GM18858 (cell line): ENCODE measurements around the gene UBE3C.
"Not testable (repeated sequence)": the region's sequence is repeated elsewhere in the genome, so short reads cannot be mapped to it uniquely, and the experiment has no call there.

Experiments used
- ATAC-seq: cut with Tn5 transposase; IDR thresholded peaks from one replicate; pipeline ENCODE4 v1.9.1; 2021; ENCODE audit not compliant: unreplicated experiment

Gene UBE3C

DNA sequence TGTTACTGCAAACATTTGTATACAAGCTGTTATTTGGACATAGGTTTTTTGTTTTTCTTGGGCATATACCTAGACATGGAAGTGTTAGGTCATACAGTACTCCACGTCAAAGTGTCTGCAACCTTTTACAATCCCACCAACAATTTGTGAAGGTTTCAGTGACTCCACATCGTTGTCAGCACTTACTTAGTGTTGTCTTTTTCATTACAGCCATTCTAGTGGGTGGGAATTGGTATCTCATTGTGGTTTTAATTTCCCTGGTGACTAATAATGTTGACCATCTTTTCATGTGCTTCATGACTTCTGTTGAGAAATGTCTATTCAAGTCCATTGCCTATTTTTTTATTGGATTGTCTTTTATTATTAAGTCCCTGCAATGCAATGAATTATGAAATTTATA, 95.0 kb downstream of the UBE3C start:
- no peak for ATAC-seq

DNA sequence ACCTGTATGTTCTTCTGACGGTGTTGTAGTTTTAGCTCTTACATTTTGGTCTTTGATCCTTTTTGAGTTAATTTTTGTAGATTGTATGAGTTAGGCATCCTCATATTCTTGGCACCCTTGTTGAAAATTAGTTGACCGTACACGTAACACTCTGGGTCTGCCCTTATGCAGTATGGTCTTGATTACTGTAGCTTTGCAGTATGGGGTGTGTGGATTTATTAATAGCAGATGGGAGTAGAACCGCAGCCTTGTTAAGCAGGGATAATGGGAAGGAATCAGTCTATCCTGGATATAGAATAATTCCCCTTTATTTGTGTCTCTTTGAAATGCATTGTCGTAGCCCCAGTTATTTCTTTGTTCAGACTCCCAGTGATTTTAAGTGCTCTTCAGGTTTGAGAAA, 95.5 kb downstream of the UBE3C start:
- ATAC-seq, result no peak

DNA sequence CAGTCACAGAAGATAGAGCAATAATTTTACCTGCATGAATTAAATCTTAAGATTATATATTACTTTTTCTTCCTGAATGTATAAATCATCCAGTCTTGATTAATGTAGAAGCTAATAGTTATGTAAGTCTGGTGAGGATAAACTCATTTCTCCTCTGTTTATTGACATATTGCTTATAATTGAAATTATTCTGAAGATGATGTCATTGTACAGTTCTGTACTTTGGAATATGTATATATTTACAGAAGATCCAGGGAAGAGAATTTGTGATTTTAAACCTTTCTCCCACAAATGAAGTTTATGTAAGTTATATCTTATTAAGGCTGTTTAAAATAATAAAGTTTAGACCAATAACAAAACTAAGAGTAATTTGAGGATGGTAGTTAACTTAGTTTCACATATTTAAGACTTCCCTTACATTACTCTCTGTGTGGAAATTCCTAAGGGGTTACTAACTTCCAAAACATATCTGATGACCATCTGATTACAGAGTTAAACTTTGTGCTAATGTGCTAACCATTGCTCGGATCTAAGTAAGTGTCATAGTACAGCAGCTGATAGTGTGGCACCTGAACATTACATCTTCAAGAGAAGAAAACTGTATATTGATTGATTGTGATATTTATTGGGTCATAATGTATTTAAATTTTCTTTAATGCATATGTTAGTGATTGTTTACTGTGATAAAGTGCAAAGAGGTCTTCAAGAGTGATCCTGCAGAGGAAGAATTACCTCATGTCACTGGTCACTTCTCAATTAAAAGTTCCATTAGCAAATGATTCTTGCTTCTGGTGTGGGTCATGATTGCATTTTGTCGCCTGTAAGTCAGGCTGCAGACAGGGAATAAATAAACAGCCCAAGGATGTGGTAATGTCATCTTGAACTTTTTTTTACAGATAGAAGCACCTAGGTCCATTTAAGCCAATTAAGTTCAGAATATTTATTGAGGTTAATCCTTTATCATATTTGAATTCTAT, 96.9 kb downstream of the UBE3C start:
- ATAC-seq, result no peak

DNA sequence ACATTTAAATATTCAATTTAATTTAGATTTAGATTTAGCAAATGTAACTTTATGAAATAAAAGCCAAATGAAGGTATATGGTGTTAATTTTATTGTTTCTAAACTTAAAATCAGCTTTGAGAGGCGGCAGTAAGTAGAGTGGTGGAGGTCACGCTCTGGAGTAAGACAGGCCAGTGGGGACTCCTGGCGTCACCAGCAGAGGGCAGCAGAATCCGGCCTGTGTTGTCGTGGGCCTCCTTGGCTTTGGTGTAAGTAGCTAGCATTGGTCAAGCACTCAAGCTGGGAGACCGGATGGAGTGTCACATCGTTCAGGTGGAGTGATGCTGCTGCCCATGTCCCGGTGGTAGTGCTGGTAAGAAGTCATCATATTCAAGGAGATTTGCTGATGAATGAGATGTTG, 99.4 kb downstream of the UBE3C start:
- no peak for ATAC-seq

DNA sequence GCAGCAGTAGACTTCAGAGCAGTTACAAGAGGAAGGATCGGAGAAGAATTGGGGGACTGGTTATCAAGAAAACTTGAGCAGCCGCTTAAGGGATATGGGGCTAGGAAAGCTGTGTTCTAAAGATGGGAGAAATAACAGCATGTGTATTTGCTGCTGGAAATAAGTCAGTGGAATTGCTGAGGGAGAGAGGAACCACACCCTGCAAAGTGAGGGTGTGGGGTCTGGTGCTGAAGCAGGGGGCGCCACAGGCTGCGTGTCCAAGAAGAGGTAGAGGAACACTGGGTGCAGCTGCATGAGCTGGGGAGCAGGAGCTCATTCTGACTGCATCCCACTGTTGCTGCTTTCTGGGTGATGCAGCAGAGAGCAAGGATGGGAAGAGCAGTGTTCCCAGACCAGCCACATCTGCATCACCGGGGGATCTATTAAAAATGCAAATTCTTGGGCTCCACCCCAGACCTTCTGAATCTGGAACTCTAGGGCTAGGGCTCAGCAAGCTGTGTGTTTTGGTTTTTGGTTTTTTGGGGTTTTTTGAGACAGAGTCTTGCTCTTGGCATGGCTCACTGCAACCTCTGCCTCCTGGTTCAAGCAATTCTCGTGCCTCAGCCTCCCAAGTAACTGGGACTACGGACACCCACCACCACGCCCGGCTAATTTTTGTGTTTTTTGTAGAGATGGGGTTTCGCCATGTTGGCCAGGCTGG, 101.0 kb downstream of the UBE3C start:
- ATAC-seq, result no peak

DNA sequence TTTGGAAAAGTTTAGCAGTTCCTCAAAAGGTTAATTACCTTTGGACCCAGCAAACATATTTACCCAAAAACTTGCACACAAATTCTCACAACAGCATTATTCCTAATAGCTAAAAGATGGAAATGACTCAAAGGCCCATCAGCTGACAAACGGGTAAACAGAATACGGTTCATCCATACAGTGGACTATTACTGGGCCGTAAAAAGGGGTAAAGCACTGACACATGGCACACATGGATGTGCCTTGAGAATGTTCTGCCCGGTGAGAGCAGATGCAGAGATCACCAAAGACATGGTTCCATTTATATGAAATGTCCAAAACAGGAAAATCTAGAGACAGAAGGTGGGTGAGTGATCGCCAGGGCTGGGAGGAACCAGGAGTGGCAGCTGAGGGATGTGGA, 102.9 kb downstream of the UBE3C start:
- no peak for ATAC-seq

DNA sequence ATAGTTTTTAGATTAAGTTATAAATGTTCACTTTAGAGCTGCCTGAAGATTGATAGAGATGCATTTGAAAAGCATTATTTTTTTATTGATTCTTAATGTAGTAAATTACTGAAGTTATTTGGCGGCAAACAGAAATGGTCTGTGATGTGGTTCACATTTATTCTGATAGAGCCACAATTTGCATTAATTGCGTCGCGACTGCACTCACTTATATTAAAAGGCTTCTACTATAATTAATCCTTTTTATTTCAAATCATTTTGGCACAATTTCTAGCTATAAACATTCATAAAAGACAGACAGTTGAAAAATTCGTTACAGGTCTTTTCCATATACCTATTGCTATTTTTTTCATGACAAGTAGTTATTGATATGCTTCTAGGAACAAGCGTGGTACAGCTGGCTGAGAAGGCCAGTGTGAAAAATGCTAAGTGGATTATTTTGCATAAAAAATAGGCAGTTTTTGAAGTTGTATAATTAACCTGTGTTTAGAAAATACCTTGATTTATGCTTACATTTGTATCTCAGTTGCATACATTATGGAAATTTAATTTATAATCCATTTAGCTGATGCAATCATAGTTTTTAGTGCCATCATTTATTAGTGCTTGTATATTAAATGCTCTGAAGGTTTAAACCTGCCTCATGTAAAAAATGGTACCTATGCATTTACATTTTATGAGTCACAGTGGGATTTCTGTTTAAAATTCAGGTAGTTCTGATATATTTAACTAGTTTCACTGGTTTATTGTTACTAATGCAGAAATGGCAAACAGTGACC, 106.0 kb downstream of the UBE3C start:
- ATAC-seq, result no peak

DNA sequence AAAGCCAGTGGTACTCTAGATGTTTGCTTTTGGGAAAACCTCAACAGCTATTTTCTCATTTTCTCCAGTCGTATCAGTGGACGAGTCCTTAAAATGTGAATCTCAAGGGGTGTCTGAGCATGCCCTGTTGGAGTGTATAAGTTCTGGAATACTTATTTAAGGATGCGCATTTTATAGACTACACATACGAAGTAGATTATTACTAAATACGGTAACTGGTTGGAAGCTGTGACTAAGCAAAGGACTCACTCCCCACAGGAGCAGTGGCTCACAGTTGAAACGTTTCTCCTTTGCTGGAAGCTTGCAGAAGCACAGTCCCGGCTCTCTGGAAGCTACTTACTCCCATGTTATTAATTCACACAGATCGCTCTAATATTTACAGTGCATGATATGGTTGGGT, 107.3 kb downstream of the UBE3C start:
- no peak for ATAC-seq

DNA sequence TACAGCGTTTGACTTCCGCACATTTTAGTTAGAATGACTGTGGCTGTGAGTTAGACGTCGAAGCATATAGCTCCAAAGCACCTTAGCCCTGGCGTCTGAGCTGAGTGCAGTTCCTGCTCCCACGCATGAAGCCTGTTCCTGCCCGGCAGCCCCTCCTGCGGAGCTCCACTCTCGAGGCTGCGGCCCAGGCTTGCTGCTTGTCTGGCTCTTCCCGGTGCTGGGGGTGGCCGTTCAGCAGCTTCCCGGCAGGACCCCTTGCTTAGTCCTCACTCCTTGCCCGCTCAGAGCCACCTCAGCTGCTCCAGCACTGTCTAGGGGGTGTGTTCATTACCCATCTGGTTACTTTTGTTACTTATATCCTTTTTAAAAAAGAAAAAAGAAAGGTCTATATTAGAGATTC, 109.9 kb downstream of the UBE3C start:
- no peak for ATAC-seq

DNA sequence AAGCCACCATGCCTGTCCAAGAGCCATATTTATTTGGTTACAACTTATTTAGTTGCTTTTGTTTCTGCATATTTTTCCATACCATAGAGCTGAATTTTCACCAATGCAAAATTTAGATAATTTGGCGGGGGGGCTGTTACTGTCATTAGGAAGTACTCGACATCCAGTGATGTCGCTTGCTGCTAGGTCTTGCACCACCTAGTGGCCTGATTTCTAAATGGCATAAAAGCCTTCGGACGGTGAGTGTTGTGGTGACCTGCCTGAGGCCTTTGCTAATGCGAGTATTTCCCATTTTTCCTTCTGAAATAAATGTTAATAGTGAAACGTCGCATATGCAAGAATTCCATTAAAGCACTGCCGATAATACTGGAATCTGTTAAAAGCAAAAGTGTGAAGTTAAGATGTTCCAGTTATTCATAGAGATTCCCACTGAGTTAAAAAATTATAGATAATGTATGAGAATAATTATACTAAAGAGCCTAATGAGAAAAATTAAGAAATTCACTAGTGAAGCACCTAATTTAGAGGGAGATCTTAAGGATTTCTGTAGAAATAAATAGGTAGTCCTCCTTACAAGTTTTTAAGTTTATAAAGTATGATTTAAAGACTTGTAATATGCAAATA, 112.0 kb downstream of the UBE3C start:
- peak; percentile 78 for ATAC-seq

DNA sequence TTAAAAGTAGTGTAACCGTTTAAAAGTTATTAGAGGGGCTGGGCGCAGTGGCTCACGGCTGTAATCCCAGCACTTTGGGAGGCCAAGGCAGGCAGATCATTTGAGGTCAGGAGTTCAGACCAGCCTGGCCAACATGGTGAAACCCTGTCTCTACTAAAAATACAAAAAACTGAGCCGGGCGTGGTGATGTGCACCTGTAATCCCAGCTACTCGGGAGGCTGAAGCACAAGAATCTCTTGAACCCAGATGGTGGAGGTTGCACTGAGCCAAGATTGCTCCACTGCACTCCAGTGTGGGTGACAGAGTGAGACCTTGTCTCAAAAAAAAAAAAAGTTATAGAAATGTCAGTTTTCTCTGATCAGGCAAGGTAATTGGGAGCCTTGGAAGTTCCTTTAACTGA, 113.1 kb downstream of the UBE3C start:
- ATAC-seq, result not testable (repeated sequence)

DNA sequence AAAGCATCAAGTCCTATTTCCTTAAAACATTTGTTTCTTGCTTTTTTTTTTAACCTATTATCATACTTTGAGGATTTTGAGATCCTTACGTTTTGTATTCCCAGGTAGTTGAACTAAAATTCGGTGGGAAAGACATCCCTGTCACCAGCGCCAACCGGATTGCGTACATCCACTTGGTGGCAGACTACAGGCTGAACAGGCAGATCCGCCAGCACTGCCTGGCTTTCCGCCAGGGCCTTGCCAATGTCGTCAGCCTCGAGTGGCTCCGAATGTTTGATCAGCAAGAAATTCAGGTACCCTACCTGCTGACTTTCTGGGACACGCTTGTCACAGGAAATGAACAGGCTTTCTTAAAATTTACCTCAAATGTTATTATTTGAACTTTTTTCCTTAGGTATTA, 115.1 kb downstream of the UBE3C start:
- ATAC-seq, result no peak

DNA sequence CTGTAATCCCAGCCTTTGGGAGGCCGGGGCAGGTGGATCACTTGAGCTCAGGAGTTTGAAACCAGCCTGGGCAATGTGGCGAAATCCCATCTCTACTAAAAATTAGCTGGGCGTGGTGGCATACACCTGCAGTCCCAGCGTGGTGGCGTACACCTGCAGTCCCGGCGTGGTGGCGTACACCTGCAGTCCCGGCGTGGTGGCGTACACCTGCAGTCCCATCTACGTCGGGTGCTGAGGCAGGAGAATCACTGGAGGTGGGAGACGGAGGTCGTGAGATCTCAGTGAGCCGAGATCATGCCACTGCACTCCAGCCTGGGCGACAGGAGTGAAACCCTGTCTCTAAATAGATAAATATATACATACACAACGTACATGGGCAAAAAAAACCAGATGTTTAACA, 116.1 kb downstream of the UBE3C start:
- not testable (repeated sequence) for ATAC-seq

DNA sequence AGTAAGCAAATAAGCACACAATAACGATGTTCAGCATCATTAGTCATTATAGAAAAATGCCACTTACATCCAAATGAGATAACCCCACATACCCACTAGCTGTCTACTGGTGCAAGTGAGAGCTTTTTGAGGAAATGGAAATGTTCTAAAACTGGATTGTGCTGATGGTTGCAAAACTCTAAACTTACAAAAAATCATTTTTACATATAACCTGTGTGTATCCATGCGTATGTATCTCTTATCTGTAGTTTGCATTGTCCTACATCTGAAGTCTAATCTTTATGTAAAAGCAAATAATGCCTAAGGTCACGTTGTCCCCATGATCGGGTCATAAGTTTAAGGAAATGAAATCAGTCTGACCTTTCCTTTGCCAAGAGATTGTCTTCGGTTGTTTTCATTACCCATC, 116.5 kb downstream of the UBE3C start:
- no peak for ATAC-seq

DNA sequence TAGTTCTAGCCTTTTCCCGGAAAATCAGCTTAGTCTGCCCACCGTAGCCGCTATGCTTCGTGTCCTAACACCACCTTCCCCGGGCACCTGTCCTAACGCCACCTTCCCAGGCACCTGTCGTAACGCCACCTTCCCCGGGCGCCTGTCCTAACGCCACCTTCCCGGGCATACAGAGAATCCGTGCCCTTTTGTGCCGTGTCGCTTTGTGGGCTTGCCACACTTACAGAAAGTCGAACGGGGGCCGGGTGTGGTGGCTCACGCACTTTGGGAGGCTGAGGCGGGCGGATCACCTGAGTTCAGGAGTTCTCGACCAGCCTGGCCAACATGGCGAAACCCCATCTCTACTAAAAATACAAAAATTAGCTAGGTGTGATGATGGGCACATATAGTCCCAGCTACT, 124.4 kb downstream of the UBE3C start:
- no peak for ATAC-seq

DNA sequence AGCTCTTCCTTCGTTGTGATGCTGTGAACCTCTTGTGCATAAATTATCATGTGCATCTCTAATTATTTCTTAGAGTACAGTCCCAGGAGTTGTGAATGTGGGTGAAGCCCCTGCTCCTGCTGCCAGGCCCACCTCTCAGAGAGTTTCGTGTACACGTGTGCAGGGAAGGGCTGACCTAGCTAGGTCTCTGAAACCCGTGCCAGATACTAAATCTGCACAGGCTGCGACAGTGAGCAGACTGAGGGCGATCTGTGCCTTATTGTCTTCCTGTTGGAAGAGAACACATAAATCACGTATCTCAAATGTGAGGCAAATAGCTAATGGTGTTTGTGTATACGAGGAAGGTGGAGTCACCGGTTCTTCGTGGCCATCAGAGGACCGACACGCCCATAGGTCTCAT, 126.3 kb downstream of the UBE3C start:
- no peak for ATAC-seq

DNA sequence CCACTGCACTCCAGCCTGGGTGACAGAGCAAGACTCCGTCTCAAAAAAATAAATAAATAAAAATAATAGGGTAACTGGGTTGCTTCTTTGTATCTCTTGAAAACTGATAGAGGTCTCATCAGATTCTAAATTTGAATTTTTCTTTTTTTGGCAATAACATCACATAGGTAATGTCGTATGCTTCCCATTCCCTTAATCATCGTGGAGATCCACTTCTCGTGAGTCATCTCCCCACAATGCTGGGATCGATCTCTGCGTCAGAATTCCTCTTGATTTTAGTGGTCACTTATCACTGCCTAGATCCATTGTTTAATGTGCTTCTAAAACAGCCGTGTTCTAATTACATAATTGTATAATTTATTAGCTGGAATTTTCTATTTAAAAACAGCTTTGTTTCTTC, 127.5 kb downstream of the UBE3C start:
- ATAC-seq, result no peak

DNA sequence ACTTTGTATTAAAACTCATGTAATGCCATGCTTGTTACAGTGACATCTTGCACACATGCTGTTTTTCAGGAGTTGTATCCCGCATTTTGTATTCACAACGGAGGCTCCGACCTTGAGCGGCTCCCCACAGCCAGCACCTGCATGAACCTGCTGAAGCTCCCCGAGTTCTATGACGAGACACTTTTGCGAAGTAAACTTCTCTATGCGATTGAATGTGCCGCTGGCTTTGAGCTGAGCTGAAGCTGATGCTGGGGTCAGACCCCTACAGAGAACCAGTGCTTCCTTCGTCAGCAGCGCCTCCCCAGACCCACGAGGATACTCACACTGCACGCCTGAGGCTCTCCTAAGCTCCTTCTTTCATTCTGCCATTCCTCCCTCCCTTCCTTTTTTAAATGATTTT, 128.8 kb downstream of the UBE3C start:
- ATAC-seq, result no peak

DNA sequence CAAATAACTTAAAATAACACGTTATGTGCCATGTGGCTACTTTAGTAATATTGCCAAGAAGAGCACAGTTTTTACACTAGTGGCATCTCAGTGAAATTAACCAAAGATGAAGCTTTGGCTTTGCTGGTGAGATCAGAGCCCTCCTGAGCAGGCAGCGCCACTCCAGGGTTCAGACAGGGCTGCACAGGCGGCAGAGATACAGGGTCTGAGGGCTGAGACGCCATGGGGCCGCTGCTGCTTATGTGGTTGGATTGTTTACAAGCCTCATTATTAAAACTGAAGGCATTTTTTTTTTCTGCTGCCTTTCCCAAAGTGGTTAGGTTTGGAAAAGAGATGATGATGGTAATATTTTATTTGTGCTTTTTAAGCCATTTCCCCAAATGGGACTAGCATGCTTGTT, 129.2 kb downstream of the UBE3C start:
- ATAC-seq, result no peak

DNA sequence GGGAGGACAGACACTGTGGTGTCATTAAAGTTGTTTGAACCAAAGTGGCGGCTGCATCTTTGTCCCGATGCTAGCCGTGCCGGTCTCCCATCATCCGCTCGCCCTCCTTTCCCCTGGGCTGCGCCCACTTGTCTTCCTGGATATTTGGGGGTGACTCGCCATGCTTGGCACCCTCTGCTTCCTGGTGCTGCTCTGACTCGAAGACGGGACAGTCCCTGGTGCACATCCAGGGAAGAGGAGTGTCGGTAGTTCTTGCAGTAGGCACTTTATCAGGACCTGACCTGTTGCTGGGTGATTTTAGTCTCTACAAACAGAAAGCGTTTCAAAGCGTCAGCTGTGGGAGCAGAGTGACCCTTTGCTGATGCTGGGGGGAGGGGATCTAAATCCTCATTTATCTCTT, 129.8 kb downstream of the UBE3C start:
- ATAC-seq, result no peak
